ENCODE results near the gene C4BPA.

C4BPA gene

DNA sequence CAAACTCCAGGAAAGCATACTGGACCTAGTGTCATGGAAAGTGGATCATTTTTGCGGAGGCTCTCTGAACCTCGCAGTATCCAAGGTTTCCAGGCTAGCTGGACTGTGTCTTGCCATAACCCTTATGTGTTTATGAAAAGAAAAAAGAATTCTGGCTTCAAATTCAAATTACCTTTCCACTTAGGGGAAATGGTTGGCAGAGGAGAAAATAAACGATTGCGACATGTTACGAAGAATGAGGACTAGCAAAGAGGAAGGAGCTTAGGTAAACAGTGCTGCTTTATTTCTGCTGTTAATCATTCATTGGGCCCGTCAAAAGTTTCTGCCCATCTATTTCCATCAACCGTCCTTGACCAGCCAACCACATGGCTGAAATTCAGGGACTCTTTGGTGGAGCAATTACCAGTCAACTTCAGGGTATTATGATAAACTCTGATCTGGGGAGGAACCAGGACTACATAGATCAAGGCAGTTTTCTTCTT is at the start of gene C4BPA:
Gene C4BPA, plus strand, starts transcription at position 342 of the 482 bp plus-strand sequence. CDS start 8,793 bp downstream, outside the sequence.
- POLR2A ChIA-PET: no interaction called here
- no peak for TF ChIP-seq ZNF747 (tag by site-specific recombination; IDR thresholded peaks at IDR 0.05)

DNA sequence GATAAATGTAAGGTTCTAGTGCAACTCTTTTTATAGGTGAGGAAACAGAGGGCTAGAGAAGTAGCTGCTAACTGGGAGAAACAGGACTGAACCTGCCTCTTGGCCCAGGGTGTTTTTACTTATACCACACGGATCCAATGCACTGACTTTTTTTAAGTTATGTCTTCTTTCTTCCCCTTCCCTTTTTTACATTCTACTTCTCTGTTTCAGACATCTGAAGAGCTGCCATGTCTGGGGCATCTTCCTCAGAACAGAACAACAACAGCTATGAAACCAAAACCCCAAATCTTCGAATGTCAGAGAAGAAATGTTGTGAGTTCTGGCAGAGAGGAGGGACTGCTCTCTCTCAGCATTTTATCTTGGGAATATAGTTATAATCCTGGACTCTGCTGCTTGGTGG is 49.5 kb upstream of the C4BPA start:
- ChIA-PET POLR2A (no interaction called here), CTCF (interaction anchor here (0.6 to 1.0 kb wide), 4 partner anchors 21 to 352 kb away, joined by 3 read pairs; no protein-coding TSS in a partner anchor)
- H3K9me3 ChIP-seq (ENCODE audit: control insufficient read depth, insufficient read depth, low read depth, low read length): no peaks in the 10 kb centered on the region
- no peaks in the 10 kb centered on the region; the same call in 1 of the 2 replicates for H3K4me1 ChIP-seq (ENCODE audit: control insufficient read depth, insufficient read depth, low read length)
- no peak overlapping the region for H3K4me3 ChIP-seq (ENCODE audit: low read depth, low read length)
- peaks cover 0 to 1% of the 10 kb centered on the region in 2 experiments; a peak in 1 of 3 replicates for H3K36me3 ChIP-seq (ENCODE audit: control insufficient read depth in 2 of 2, insufficient read depth in 1 of 2, low read length in 2 of 2)
- no peak overlapping the region for H3K27ac ChIP-seq (ENCODE audit: extremely low read depth, low read depth, low read length)
- no peak for TF ChIP-seq ZNF785 (tag by site-specific recombination; IDR thresholded peaks at IDR 0.05)
- TF ChIP-seq MYNN (tag by site-specific recombination; IDR thresholded peaks at IDR 0.05; ENCODE audit: borderline replicate concordance): no peak
- no peak for TF ChIP-seq ZNF768 (tag by site-specific recombination; IDR thresholded peaks at IDR 0.05)
- TF ChIP-seq, protein P1, sequence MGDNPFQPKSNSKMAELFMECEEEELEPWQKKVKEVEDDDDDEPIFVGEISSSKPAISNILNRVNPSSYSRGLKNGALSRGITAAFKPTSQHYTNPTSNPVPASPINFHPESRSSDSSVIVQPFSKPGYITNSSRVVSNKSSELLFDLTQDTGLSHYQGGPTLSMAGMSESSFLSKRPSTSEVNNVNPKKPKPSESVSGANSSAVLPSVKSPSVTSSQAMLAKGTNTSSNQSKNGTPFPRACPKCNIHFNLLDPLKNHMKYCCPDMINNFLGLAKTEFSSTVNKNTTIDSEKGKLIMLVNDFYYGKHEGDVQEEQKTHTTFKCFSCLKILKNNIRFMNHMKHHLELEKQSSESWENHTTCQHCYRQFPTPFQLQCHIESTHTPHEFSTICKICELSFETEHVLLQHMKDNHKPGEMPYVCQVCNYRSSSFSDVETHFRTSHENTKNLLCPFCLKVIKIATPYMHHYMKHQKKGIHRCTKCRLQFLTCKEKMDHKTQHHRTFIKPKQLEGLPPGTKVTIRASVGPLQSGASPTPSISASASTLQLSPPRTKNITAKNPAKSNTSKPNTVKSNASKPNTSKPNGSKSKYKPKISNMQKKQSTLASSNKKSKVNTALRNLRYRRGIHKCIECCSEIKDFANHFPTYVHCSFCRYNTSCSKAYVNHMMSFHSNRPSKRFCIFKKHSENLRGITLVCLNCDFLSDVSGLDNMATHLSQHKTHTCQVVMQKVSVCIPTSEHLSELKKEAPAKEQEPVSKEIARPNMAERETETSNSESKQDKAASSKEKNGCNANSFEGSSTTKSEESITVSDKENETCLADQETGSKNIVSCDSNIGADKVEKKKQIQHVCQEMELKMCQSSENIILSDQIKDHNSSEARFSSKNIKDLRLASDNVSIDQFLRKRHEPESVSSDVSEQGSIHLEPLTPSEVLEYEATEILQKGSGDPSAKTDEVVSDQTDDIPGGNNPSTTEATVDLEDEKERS (tag by site-specific recombination; IDR thresholded peaks at IDR 0.05): no peak
- no peak for TF ChIP-seq ZIC2 (tag by site-specific recombination; IDR thresholded peaks at IDR 0.05)
- no peak for TF ChIP-seq TCF7L2 (IDR thresholded peaks at IDR 0.05; ENCODE audit: borderline replicate concordance, low read depth, low read length)
- no peak for TF ChIP-seq ZNF549 (tag by site-specific recombination; IDR thresholded peaks at IDR 0.05)
- no peak for TF ChIP-seq ZBTB48 (tag by site-specific recombination; IDR thresholded peaks at IDR 0.05)

More for the DNA sequence above, at the start of gene C4BPA:
- Histone ChIP-seq H3K4me3 (ENCODE audit: low read depth, low read length) (no peak within 1 kb of the TSS), H3K4me1 (ENCODE audit: control insufficient read depth, insufficient read depth, low read length) (no peaks in the 10 kb centered on the region), H3K36me3 (ENCODE audit: control insufficient read depth in 2 of 2, insufficient read depth in 1 of 2, low read length in 2 of 2) (no peaks in the 10 kb centered on the region), H3K27ac (ENCODE audit: extremely low read depth, low read depth, low read length) (no peak within 1 kb of the TSS), H3K9me3 (ENCODE audit: control insufficient read depth, insufficient read depth, low read depth, low read length) (no peaks in the 10 kb centered on the region)
- CTCF ChIA-PET: interaction anchor here (0.6 kb wide), 3 partner anchors 23 to 26 kb away, joined by 3 to 5 read pairs (median 3); no protein-coding TSS in a partner anchor

DNA sequence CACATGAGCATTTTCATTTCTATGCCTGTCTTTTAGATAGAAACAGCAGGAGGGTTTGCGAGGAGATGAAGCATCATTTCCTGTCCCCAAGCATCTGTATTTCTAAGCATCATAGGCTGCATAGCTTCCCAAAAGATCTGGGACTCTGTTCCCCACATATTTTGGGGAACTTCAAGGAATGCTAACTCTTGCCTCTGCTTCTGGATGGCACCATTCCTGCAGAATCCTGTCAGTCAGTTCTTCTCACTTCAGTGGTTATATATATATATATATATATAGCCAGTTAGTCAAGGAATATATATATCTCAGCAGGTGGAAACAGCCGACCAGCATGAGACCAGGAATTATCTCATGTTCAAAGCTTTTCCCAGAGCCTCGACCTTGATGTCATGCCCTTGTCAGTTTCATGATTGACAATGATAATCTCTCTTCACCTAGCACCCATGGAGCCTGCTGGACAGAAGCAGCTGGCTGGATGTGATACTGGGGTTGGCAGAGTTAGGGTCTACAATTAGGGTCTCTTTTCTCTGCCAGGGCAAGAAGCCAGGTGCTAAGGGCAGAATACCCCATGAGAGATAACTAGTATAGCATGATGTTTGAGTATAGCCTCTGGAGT is 48.5 kb upstream of the C4BPA start:
- H3K4me1 ChIP-seq (ENCODE audit: control insufficient read depth, insufficient read depth, low read length): no peaks in the 10 kb centered on the region
- no peaks in the 10 kb centered on the region for H3K36me3 ChIP-seq (ENCODE audit: control insufficient read depth in 2 of 2, insufficient read depth in 1 of 2, low read length in 2 of 2)
- ChIA-PET CTCF (interaction anchor here (0.6 to 0.9 kb wide), 2 partner anchors 20 to 246 kb away, joined by 3 read pairs; no protein-coding TSS in a partner anchor), POLR2A (no interaction called here)
- TF ChIP-seq GLIS2 (tag by site-specific recombination; IDR thresholded peaks at IDR 0.05) (no peak), ZNF10 (tag by site-specific recombination; IDR thresholded peaks at IDR 0.05) (no peak), ZBTB8A (tag by site-specific recombination; IDR thresholded peaks at IDR 0.05) (no peak), ZNF211 (tag by site-specific recombination; IDR thresholded peaks at IDR 0.05; ENCODE audit: low read depth) (no peak), ZNF561 (tag by site-specific recombination; IDR thresholded peaks at IDR 0.05; ENCODE audit: borderline replicate concordance) (no peak), TCF7L2 (IDR thresholded peaks at IDR 0.05; ENCODE audit: borderline replicate concordance, low read depth, low read length) (no peak)
- TF ChIP-seq, protein P2, sequence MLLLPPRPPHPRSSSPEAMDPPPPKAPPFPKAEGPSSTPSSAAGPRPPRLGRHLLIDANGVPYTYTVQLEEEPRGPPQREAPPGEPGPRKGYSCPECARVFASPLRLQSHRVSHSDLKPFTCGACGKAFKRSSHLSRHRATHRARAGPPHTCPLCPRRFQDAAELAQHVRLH (tag by site-specific recombination; IDR thresholded peaks at IDR 0.05): no peak
- H3K4me3 ChIP-seq (ENCODE audit: low read depth, low read length): no peak overlapping the region
- no peak overlapping the region for H3K27ac ChIP-seq (ENCODE audit: extremely low read depth, low read depth, low read length)
- H3K9me3 ChIP-seq (ENCODE audit: control insufficient read depth, insufficient read depth, low read depth, low read length): no peaks in the 10 kb centered on the region

Measured in HEK293 (cell line).